ENCODE measurements around the gene DTL. TPM values are rescaled to one million over a fixed set of nuclear protein-coding genes. Genes with fewer than 3 reads are reported as not detected.

DTL gene
- total and polyA plus RNA-seq, 2 donors from 2014 or later: 2.0 TPM; not detected in 1

DNA sequence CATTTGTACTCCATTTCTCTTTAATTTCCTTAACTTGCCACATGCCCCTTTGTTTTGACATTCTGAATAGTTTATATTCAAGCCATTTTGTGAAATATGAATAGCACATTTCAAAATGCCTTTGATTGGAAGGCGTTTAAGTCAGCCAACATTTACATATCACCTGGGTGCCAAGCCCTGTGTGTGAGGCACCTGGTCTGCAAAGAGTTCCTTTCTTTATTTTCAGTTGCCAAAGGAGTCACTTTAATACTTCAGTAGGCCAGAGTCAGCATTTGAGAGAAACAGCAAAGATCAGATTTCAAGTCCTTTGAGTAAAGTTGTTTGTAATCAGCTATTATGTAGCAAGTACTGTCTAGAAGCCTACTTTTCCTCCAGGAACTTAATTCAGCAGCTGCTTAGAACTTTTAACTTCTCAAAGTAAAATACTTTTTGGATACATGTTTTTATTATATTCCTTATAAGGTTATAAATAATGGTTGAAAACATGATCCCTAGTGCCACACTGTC, 70.8 kb downstream of the DTL start:
- H3K27me3 ChIP-seq (ENCODE audit: control insufficient read depth, insufficient read depth, low read length): no peaks in the 10 kb centered on the region
- DNase-seq: no peak
- intact Hi-C loops (cut with DNase I): no loop called here
- no peaks in the 10 kb centered on the region for H3K4me1 ChIP-seq (ENCODE audit: control insufficient read depth in 2 of 3, insufficient read depth in 2 of 3, low read depth in 1 of 3, low read length in 3 of 3)
- TF ChIP-seq, protein P1, sequence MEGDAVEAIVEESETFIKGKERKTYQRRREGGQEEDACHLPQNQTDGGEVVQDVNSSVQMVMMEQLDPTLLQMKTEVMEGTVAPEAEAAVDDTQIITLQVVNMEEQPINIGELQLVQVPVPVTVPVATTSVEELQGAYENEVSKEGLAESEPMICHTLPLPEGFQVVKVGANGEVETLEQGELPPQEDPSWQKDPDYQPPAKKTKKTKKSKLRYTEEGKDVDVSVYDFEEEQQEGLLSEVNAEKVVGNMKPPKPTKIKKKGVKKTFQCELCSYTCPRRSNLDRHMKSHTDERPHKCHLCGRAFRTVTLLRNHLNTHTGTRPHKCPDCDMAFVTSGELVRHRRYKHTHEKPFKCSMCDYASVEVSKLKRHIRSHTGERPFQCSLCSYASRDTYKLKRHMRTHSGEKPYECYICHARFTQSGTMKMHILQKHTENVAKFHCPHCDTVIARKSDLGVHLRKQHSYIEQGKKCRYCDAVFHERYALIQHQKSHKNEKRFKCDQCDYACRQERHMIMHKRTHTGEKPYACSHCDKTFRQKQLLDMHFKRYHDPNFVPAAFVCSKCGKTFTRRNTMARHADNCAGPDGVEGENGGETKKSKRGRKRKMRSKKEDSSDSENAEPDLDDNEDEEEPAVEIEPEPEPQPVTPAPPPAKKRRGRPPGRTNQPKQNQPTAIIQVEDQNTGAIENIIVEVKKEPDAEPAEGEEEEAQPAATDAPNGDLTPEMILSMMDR (IDR thresholded peaks at IDR 0.05; ENCODE audit: borderline replicate concordance, extremely low read depth, insufficient read depth): no peak
- no peak overlapping the region for H3K9ac ChIP-seq (ENCODE audit: low read length in 3 of 3)
- H3K36me3 ChIP-seq (ENCODE audit: control insufficient read depth in 2 of 3, insufficient read depth in 3 of 3, low read length in 3 of 3): no peaks in the 10 kb centered on the region
- H3K9me3 ChIP-seq (ENCODE audit: control insufficient read depth in 2 of 3, insufficient read depth in 1 of 3, low read length in 3 of 3): no peaks in the 10 kb centered on the region
- no peak overlapping the region for H3K27ac ChIP-seq (ENCODE audit: low read depth in 2 of 2, low read length in 2 of 2)
- H3K4me3 ChIP-seq (ENCODE audit: low read length in 3 of 3): no peak overlapping the region
- no peak for FAIRE-seq

DNA sequence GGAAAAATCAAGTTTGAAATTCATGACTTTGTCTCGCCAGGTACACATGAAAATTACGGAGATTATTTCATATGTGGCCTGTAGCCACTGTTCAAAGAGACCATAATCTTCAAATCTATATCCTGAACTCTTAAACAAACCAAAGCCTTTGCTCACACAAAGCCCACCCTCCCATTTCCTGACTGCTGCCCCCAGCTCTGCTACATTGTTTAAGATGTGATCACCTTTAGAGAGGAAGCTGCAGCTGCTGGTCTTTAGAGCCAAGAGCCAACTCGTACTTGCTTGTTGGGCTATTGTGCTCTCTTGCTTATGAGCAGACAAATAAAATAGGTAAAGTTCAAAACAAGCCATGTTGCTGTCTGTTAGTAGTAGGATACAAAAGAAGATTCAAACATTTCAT, 71.9 kb downstream of the DTL start:
- Histone ChIP-seq H3K9ac (ENCODE audit: low read length in 3 of 3) (no peak overlapping the region), H3K27ac (ENCODE audit: low read depth in 2 of 2, low read length in 2 of 2) (no peak overlapping the region), H3K27me3 (ENCODE audit: control insufficient read depth, insufficient read depth, low read length) (no peaks in the 10 kb centered on the region), H3K4me1 (ENCODE audit: control insufficient read depth in 2 of 3, insufficient read depth in 2 of 3, low read depth in 1 of 3, low read length in 3 of 3) (no peaks in the 10 kb centered on the region), H3K9me3 (ENCODE audit: control insufficient read depth in 2 of 3, insufficient read depth in 1 of 3, low read length in 3 of 3) (no peaks in the 10 kb centered on the region), H3K4me3 (ENCODE audit: low read length in 3 of 3) (no peak overlapping the region), H3K36me3 (ENCODE audit: control insufficient read depth in 2 of 3, insufficient read depth in 3 of 3, low read length in 3 of 3) (no peaks in the 10 kb centered on the region)
- DNase-seq (peak in 1 of 5 donors; percentile 27), FAIRE-seq (no peak)
- TF ChIP-seq, protein P1 (IDR thresholded peaks at IDR 0.05; ENCODE audit: borderline replicate concordance, extremely low read depth, insufficient read depth): no peak
- intact Hi-C loops (cut with DNase I): no loop called here

DNA sequence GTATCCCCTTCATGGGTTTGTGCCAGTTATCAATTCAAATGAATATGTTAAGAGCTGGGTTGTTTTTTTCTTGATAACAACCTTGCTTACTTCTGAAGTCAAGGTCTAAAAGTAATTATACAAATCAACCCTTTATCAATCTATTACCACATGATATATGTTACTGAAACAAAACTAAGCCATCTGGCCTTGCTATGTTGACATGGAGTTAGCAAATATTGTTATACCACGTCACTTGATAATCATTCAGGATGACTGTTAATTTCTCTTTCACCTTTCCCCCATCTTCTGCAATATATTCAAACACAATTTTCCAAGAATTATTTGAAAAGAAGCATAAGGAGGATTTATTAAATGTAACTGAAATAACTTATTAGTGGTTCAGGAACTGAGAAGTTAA, 72.6 kb downstream of the DTL start:
- DNase-seq (no peak), FAIRE-seq (no peak)
- Histone ChIP-seq H3K36me3 (ENCODE audit: control insufficient read depth in 2 of 3, insufficient read depth in 3 of 3, low read length in 3 of 3) (no peaks in the 10 kb centered on the region), H3K4me1 (ENCODE audit: control insufficient read depth in 2 of 3, insufficient read depth in 2 of 3, low read depth in 1 of 3, low read length in 3 of 3) (no peaks in the 10 kb centered on the region), H3K27me3 (ENCODE audit: control insufficient read depth, insufficient read depth, low read length) (no peaks in the 10 kb centered on the region), H3K9me3 (ENCODE audit: control insufficient read depth in 2 of 3, insufficient read depth in 1 of 3, low read length in 3 of 3) (no peaks in the 10 kb centered on the region), H3K4me3 (ENCODE audit: low read length in 3 of 3) (no peak overlapping the region), H3K27ac (ENCODE audit: low read depth in 2 of 2, low read length in 2 of 2) (no peak overlapping the region), H3K9ac (ENCODE audit: low read length in 3 of 3) (no peak overlapping the region)
- TF ChIP-seq, protein P1 (IDR thresholded peaks at IDR 0.05; ENCODE audit: borderline replicate concordance, extremely low read depth, insufficient read depth): no peak
- intact Hi-C loops (cut with DNase I): no loop called here

DNA sequence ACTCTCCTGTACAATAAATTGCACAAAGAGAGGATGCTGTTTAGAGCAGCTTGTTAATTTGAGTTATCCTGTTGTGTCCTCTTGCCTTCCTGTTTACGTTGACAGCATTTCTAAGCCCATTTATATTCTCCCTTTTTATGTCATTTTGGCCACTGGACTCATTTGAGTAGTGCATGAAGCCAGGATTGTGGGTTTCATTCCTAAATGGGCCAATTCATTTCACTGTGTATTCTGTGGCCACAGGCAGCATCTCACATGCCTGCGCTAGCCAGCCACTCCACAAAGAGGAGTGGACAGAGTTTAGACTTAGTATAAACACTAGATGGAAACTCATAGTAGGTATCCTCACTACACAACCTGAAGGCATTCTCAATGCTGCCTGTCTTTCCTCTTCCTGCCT, 73.4 kb downstream of the DTL start:
- no peak for FAIRE-seq
- Histone ChIP-seq H3K4me1 (ENCODE audit: control insufficient read depth in 2 of 3, insufficient read depth in 2 of 3, low read depth in 1 of 3, low read length in 3 of 3) (no peaks in the 10 kb centered on the region), H3K9me3 (ENCODE audit: control insufficient read depth in 2 of 3, insufficient read depth in 1 of 3, low read length in 3 of 3) (no peaks in the 10 kb centered on the region), H3K27me3 (ENCODE audit: control insufficient read depth, insufficient read depth, low read length) (no peaks in the 10 kb centered on the region), H3K27ac (ENCODE audit: low read depth in 2 of 2, low read length in 2 of 2) (no peak overlapping the region), H3K4me3 (ENCODE audit: low read length in 3 of 3) (no peak overlapping the region), H3K36me3 (ENCODE audit: control insufficient read depth in 2 of 3, insufficient read depth in 3 of 3, low read length in 3 of 3) (no peaks in the 10 kb centered on the region), H3K9ac (ENCODE audit: low read length in 3 of 3) (no peak overlapping the region)
- DNase-seq: no peak
- intact Hi-C loops (cut with DNase I): no loop called here
- TF ChIP-seq, protein P1 (IDR thresholded peaks at IDR 0.05; ENCODE audit: borderline replicate concordance, extremely low read depth, insufficient read depth): no peak

Data from kidney (tissue), 14 donors.